ENCODE results near the gene IQGAP1. TPM values are rescaled to one million over a fixed set of nuclear protein-coding genes. Genes with fewer than 3 reads are reported as not detected.

The IQGAP1 gene
- total RNA-seq = 100 to 1,000 TPM; 197 to 201 TPM

GRCh38 chr15:90387534-90388461 lies at the start of gene IQGAP1:
Gene IQGAP1 (plus strand): TSS chr15:90388242. CDS start chr15:90388342, 100 bp downstream.

GRCh38 chr15:90352107-90352893 lies 35.7 kb upstream of the IQGAP1 start, which contains the start of gene ZNF774:
Gene ZNF774 (plus strand): TSS chr15:90352284. CDS start chr15:90354661, 2,377 bp downstream.

GRCh38 chr15:90529371-90530249 lies 141.6 kb downstream of the IQGAP1 start, which contains the start of gene CRTC3:
Gene CRTC3 (plus strand): TSS chr15:90529923. CDS start chr15:90530072, 149 bp downstream.

Other genes starting within 250 kb of the IQGAP1 start
- gene SEMA4B, start 186.9 kb upstream of the IQGAP1 start, total RNA-seq = 10 to 100 TPM; 19.0 to 19.7 TPM
- 10 to 100 TPM; 89.2 to 92.2 TPM for gene CIB1, start 154.3 kb upstream of the IQGAP1 start, total RNA-seq
- 10 to 100 TPM; 10.8 to 11.2 TPM for gene GDPGP1, start 154.0 kb upstream of the IQGAP1 start, total RNA-seq
- gene TTLL13, start 138.7 kb upstream of the IQGAP1 start, total RNA-seq = under 1 TPM; 0.20 to 0.34 TPM
- 10 to 100 TPM; 23.5 to 24.0 TPM for gene NGRN, start 122.6 kb upstream of the IQGAP1 start, total RNA-seq
- gene ZNF774, start 36.0 kb upstream of the IQGAP1 start, total RNA-seq = 1 to 10 TPM; 1.0 to 1.1 TPM
- 100 to 1,000 TPM; 101 to 102 TPM for gene CRTC3, start 141.7 kb downstream of the IQGAP1 start, total RNA-seq

Data from activated naive CD4-positive, alpha-beta T cell treated with anti-CD3 and anti-CD28 coated beads, Interleukin-2, amount 10 ng/mL, durations not matched to agents 5 hours and 36 hours (primary cell).